Natural killer cell treated with Interleukin-12 subunit alpha and Interleukin-12 subunit beta and Interleukin-15 and Interleukin-18, amount 100 ng/mL, for 72 hours (primary cell): ENCODE measurements around the gene NRP2. TPM values are rescaled to one million over a fixed set of nuclear protein-coding genes. Genes with fewer than 3 reads are reported as not detected.

Experiments
- ATAC-seq, 2 donors: fragments of 150-1000 bp; cut with Tn5 transposase in 1 of 2; sonication (Bioruptor Pico), chemical (Tn5 transposase) in 1 of 2; 2 replicates each; pipeline ENCODE4 v1.10.0; 2021
- DNase-seq: peaks from one replicate; pipeline ENCODE4 v3.0.0; 2022; ENCODE audit warnings: low spot score
- H3K27ac Mint-ChIP-seq, 2 donors: 1 replicate in 1 of 2; 2 replicates in 1 of 2; pipeline ENCODE4 v1.8.0; 2022; ENCODE audit warnings: mixed read lengths in 2 of 2, mild to moderate bottlenecking in 1 of 2, moderate library complexity in 1 of 2
- H3K27me3 Mint-ChIP-seq, 2 donors: 1 replicate in 1 of 2; 2 replicates in 1 of 2; pipeline ENCODE4 v1.8.0; 2022; ENCODE audit warnings: mixed read lengths in 2 of 2
- H3K36me3 Mint-ChIP-seq: one replicate; pipeline ENCODE4 v1.8.0; 2022; ENCODE audit warnings: mixed read lengths
- H3K4me1 Mint-ChIP-seq, 2 donors: 1 replicate in 1 of 2; 2 replicates in 1 of 2; pipeline ENCODE4 v1.8.0; 2022; ENCODE audit warnings: low read depth in 2 of 2, mixed read lengths in 2 of 2, mild to moderate bottlenecking in 1 of 2
- H3K4me3 Mint-ChIP-seq: one replicate; pipeline ENCODE4 v1.8.0; 2022; ENCODE audit warnings: mixed read lengths
- H3K9me3 Mint-ChIP-seq: 2 replicates; pipeline ENCODE4 v1.8.0; 2022; ENCODE audit warnings: mixed read lengths
- total RNA-seq, 2 donors: library from RNA; stranded (reverse); gene quantifications; one replicate each; pipeline ENCODE4 v1.2.3, GENCODE V29; 2022

NRP2 gene
- total RNA-seq, 2 donors from 2014 or later = 1.5 to 2.6 TPM

DNA sequence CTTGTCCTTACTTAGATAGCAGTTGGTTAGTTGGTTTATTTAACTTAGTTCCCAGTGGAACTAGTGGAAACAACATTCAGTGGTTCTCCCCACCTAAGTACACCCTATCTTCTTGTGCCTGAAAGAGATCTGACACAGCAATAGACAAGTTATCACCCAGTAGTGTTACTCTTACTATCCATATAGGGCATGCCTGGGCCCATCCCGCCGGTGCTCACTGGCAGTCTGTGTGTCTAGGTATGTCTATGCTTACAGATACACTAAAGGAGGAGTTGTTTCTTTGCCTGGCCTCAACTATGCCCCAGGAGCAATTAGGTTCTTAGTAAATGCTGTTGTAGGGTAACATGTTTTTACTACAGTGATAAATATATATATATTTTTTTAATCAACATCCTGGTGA lies 12.0 kb upstream of the NRP2 start:
- DNase-seq = no peak
- no peaks in the 10 kb centered on the region for H3K36me3 Mint-ChIP-seq
- H3K4me3 Mint-ChIP-seq = no peak overlapping the region
- no peaks in the 10 kb centered on the region for H3K9me3 Mint-ChIP-seq
- peaks cover 19 to 31% of the 10 kb centered on the region in 2 donors for H3K27me3 Mint-ChIP-seq
- H3K4me1 Mint-ChIP-seq = no peaks in the 10 kb centered on the region
- no peak overlapping the region for H3K27ac Mint-ChIP-seq
- ATAC-seq = no peak

DNA sequence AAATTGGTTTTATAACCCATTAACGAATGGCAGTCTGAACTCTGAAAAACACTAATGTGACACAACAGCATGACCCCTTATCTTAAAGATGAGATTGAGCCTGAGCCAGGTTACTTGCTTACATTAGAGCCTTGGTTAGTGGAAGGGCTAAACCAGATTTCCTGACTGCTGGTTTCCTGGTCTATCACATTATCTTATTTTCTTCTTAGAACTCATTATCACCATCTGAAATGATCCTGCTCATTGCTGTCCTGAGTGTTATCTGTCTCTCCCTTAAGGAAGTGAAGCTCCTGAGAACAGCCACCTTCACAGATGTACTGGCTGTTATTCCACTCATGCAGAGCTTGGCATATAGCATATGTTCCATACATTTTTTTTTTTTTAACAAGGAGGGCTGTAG lies 9.0 kb upstream of the NRP2 start:
- H3K9me3 Mint-ChIP-seq = no peaks in the 10 kb centered on the region
- H3K27ac Mint-ChIP-seq = no peak overlapping the region
- DNase-seq (no peak), ATAC-seq (no peak)
- no peaks in the 10 kb centered on the region for H3K36me3 Mint-ChIP-seq
- no peak overlapping the region for H3K4me3 Mint-ChIP-seq
- H3K4me1 Mint-ChIP-seq = no peaks in the 10 kb centered on the region
- peaks cover 15 to 34% of the 10 kb centered on the region in 2 donors for H3K27me3 Mint-ChIP-seq

GRCh38 chr2:205675861-205676516 lies 6.3 kb upstream of the NRP2 start:
- no peak overlapping the region for H3K27ac Mint-ChIP-seq
- no peaks in the 10 kb centered on the region for H3K9me3 Mint-ChIP-seq
- H3K4me1 Mint-ChIP-seq = no peaks in the 10 kb centered on the region
- H3K36me3 Mint-ChIP-seq = no peaks in the 10 kb centered on the region
- ATAC-seq (no peak), DNase-seq (no peak)
- H3K27me3 Mint-ChIP-seq = peaks cover 20 to 29% of the 10 kb centered on the region in 2 donors
- no peak overlapping the region for H3K4me3 Mint-ChIP-seq

- ATAC-seq (no peak), DNase-seq (no peak)
- Mint-ChIP-seq H3K27ac (no peak overlapping the region), H3K27me3 (peaks cover 31 to 51% of the 10 kb centered on the region in 2 donors), H3K36me3 (no peaks in the 10 kb centered on the region), H3K9me3 (no peaks in the 10 kb centered on the region), H3K4me3 (no peak overlapping the region), H3K4me1 (peaks cover 4 to 7% of the 10 kb centered on the region in 2 donors)
These were observed 3.7 kb upstream of the NRP2 start for GRCh38 chr2:205678541-205679142.

- no peaks in the 10 kb centered on the region for H3K36me3 Mint-ChIP-seq
- peaks cover 40 to 60% of the 10 kb centered on the region in 2 donors for H3K27me3 Mint-ChIP-seq
- ATAC-seq (no peak), DNase-seq (no peak)
- H3K4me1 Mint-ChIP-seq = peaks cover 4 to 7% of the 10 kb centered on the region in 2 donors
- no peak overlapping the region for H3K27ac Mint-ChIP-seq
- H3K9me3 Mint-ChIP-seq = no peaks in the 10 kb centered on the region
- H3K4me3 Mint-ChIP-seq = no peak overlapping the region
These were observed 2.8 kb upstream of the NRP2 start for GRCh38 chr2:205679410-205680009.

DNA sequence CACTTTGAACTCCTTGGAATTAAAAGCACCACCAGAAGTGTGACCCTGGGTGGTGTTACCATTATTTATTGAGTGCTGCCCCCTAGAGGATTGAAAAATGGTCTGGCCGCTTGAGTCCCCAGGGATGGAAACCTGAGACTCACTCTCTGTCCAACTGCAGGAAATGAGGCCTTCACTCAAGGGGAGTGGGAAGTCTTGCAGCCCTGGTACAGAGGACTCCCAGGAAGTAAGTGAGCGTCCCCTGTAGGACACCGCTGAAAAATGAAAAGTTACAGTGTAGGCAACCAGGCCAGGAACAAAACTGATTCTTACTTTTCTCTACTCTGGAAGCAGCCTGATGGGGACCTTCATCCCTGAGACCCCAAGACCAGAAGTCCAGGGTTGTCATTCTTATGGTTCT lies 2.2 kb upstream of the NRP2 start:
- Mint-ChIP-seq H3K27ac (no peak overlapping the region), H3K4me3 (no peak overlapping the region), H3K36me3 (no peaks in the 10 kb centered on the region), H3K9me3 (no peaks in the 10 kb centered on the region), H3K4me1 (peaks cover 4 to 7% of the 10 kb centered on the region in 2 donors), H3K27me3 (peaks cover 44 to 65% of the 10 kb centered on the region in 2 donors)
- DNase-seq (no peak), ATAC-seq (peak; percentile 44)

- DNase-seq (no peak), ATAC-seq (no peak)
- Mint-ChIP-seq H3K27me3 (peaks cover 48 to 65% of the 10 kb centered on the region in 2 donors), H3K4me3 (no peak overlapping the region), H3K4me1 (peaks cover 4 to 7% of the 10 kb centered on the region in 2 donors), H3K9me3 (no peaks in the 10 kb centered on the region), H3K36me3 (no peaks in the 10 kb centered on the region), H3K27ac (no peak overlapping the region)
These were observed 1.4 kb upstream of the NRP2 start for GRCh38 chr2:205680903-205681302.

GRCh38 chr2:205681401-205682238 lies 681 bp upstream of the NRP2 start:
- Mint-ChIP-seq H3K27ac (no peak overlapping the region), H3K4me3 (peak overlapping the region; percentile 28), H3K27me3 (peaks cover 50 to 65% of the 10 kb centered on the region in 2 donors), H3K9me3 (no peaks in the 10 kb centered on the region), H3K4me1 (peaks cover 4 to 7% of the 10 kb centered on the region in 2 donors), H3K36me3 (no peaks in the 10 kb centered on the region)
- no peak for DNase-seq
- ATAC-seq = no peak

DNA sequence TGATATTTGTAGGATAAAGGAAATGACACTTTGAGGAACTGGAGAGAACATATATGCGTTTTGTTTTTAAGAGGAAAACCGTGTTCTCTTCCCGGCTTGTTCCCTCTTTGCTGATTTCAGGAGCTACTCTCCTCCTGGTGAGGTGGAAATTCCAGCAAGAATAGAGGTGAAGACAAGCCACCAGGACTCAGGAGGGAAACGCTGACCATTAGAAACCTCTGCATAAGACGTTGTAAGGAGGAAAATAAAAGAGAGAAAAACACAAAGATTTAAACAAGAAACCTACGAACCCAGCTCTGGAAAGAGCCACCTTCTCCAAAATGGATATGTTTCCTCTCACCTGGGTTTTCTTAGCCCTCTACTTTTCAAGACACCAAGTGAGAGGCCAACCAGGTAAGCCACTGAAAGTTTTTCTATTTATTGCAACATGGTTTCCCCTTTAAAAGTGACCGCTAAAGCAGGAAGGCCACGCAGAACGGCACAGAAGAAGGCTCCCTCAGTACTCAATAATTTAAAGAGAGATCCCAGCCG lies 735 bp downstream of the NRP2 start:
- peak overlapping the region; percentile 34 for H3K4me3 Mint-ChIP-seq

GRCh38 chr2:205683502-205684367 lies 1.4 kb downstream of the NRP2 start:
- H3K27ac Mint-ChIP-seq = no peak overlapping the region
- peaks cover 4 to 7% of the 10 kb centered on the region in 2 donors for H3K4me1 Mint-ChIP-seq
- no peaks in the 10 kb centered on the region for H3K36me3 Mint-ChIP-seq
- peaks cover 50 to 59% of the 10 kb centered on the region in 2 donors for H3K27me3 Mint-ChIP-seq
- ATAC-seq (no peak), DNase-seq (no peak)
- H3K4me3 Mint-ChIP-seq = peak overlapping the region; percentile 34
- H3K9me3 Mint-ChIP-seq = no peaks in the 10 kb centered on the region

More for the DNA sequence above, 735 bp downstream of the NRP2 start:
- ATAC-seq (no peak), DNase-seq (no peak)
- H3K4me1 Mint-ChIP-seq = peaks cover 4 to 7% of the 10 kb centered on the region in 2 donors
- no peaks in the 10 kb centered on the region for H3K9me3 Mint-ChIP-seq
- peaks cover 52 to 53% of the 10 kb centered on the region in 2 donors for H3K27me3 Mint-ChIP-seq
- no peak overlapping the region for H3K27ac Mint-ChIP-seq
- no peaks in the 10 kb centered on the region for H3K36me3 Mint-ChIP-seq

GRCh38 chr2:205684871-205685313 lies 2.6 kb downstream of the NRP2 start:
- DNase-seq = no peak
- H3K27ac Mint-ChIP-seq = no peak overlapping the region
- H3K27me3 Mint-ChIP-seq = peaks cover 53 to 60% of the 10 kb centered on the region in 2 donors
- no peaks in the 10 kb centered on the region for H3K36me3 Mint-ChIP-seq
- H3K4me1 Mint-ChIP-seq = peaks cover 4 to 7% of the 10 kb centered on the region in 2 donors
- no peaks in the 10 kb centered on the region for H3K9me3 Mint-ChIP-seq
- ATAC-seq = peak in 1 of 2 donors; percentile 3
- no peak overlapping the region for H3K4me3 Mint-ChIP-seq

GRCh38 chr2:205685314-205686055 lies 3.2 kb downstream of the NRP2 start:
- Mint-ChIP-seq H3K4me3 (no peak overlapping the region), H3K4me1 (peaks cover 4 to 7% of the 10 kb centered on the region in 2 donors), H3K9me3 (no peaks in the 10 kb centered on the region), H3K27me3 (peaks cover 48 to 54% of the 10 kb centered on the region in 2 donors), H3K27ac (no peak overlapping the region), H3K36me3 (no peaks in the 10 kb centered on the region)
- peak in 1 of 2 donors; percentile 47 for ATAC-seq
- DNase-seq = no peak
